HG03095 (cell line): ENCODE measurements around the gene STK25.
"Not testable (repeated sequence)": the region's sequence is repeated elsewhere in the genome, so short reads cannot be mapped to it uniquely, and the experiment has no call there.

Experiments used
- ATAC-seq: cut with Tn5 transposase; IDR thresholded peaks from one replicate; pipeline ENCODE4 v1.9.1; 2021; ENCODE audit warnings: moderate library complexity; ENCODE audit not compliant: unreplicated experiment

Gene STK25

GRCh38 chr2:241540401-241540770, 32.0 kb upstream of the STK25 start:
- no peak for ATAC-seq

DNA sequence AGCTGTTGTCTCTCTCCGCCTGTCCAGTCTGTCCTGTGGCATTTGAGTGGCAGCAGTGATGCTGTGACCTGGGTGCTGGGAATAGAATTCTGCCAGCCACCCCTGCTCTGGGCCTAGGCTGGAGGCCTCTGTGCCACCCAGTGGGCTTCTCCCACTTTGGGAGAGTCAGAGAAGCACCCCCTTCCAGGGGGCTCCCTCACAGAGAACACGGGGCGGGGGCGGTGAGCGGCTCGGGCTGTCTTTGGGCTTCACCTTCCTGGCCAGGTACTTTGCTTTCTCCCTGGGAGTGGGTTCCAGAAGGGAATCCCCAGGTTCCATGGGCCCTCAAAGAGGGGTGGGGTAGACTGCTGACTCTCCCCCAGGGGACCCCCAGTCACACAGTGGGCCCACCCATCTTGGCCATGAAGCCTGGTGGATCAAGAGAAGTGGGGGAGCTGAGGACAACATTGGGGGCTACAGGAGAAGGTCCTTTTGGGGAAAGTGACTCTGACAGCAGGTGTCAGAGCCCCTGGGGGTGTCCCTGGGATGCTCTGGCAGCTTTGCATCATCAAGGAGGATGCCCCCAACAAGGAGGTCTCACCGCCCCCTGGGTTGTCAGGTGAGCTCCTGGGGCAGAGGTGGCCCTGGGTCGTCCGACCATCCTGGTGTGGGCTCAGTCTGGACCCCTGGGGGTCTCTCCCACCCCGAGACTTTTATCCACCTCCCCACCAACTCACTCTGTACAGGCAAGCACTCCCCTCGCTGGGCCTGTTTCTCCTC, 31.4 kb upstream of the STK25 start:
- ATAC-seq: no peak

DNA sequence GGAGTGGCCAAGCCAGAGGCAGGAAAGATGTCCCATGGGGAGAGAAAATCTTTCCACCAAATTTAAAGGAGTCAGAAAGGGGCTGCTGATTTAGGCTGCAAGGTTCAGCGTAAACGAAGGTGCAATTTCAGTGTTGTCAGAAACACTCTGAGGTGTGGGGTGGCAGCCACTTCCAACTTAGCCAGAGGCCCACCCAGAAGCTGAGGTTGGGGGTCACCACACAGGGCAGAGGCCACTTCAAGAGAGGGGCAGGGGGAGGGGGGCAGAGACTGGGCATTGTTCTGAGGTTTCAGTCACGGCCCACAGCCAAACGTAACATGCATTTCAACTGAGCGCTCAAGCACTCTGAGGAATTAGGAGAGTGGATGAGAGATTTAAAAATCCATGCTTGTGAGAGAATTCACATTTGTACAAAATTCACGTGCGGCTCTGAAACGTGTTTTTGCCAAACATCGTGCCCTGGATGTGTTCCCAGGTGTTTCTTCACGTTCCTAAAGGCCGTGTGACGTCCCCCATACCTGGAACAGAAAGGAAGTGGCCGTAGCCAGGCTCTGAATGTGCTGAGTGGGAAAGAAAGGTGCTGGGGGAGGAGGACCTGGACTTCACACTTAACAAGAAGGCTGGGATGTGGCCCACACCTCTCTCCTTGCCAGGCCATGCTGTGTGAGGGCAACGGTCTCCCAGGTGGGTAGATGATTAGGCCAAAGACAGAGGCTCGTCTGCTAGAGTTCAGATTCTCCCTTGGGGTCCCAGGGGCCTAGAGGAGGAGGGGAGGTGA, 30.6 kb upstream of the STK25 start:
- ATAC-seq: no peak

DNA sequence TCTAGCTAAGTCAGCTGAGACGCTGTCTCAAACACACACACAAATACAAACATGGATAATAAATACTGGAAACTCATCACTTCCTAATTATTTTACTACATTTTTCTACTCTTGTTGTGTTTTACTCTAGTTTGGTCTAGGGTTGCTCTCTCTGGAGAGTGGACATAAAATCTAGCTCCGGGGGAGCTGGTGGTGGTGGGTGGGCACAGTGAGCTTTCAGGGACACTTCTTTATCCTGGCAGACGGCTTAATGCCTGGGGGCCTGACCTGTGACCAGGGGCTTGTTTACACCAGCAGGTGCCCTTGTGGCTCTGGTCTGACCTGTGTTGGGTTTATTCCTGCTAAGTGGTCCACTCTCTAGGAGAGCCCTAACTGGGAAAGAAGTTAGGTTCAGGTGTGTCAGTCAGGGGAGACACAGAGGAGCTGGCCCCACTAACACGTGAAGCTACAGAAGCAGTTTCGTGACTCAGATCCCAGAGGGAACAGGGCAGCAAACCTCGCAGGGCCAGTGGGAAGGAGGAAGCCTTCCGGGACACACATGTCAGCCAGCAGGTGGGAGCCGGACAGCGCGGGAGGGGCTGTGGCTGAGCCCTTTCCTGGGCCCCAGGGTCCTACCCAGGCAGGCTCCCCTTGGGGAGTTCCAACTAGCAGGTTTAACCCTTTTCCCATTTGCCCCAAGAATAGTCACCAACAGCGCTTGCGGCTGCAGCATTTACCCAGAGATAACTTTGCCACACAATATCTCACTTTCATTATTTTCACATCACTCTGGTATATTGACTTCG, 27.7 kb upstream of the STK25 start:
- no peak for ATAC-seq

- ATAC-seq: no peak
Observed at GRCh38 chr2:241534701-241535375, 26.5 kb upstream of the STK25 start.

DNA sequence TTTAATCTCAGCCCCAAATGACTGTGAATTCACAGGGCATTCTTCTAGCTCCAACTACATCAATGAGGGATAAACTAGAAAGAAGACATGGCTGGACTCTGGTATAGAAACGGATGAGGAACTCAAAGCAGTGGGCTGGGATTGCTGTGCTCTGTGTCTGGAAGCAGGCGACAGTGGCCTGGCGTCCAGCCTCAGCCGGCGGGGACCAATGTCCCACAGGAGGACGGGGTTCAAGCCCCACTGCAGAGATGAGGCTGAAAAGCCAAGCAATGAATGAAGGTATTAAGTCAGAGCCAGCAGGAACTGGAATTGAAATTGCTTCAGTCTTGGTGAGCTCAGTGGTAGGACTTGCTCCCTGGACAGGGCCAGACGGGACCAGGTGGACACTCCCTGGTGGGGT, 25.9 kb upstream of the STK25 start:
- no peak for ATAC-seq

DNA sequence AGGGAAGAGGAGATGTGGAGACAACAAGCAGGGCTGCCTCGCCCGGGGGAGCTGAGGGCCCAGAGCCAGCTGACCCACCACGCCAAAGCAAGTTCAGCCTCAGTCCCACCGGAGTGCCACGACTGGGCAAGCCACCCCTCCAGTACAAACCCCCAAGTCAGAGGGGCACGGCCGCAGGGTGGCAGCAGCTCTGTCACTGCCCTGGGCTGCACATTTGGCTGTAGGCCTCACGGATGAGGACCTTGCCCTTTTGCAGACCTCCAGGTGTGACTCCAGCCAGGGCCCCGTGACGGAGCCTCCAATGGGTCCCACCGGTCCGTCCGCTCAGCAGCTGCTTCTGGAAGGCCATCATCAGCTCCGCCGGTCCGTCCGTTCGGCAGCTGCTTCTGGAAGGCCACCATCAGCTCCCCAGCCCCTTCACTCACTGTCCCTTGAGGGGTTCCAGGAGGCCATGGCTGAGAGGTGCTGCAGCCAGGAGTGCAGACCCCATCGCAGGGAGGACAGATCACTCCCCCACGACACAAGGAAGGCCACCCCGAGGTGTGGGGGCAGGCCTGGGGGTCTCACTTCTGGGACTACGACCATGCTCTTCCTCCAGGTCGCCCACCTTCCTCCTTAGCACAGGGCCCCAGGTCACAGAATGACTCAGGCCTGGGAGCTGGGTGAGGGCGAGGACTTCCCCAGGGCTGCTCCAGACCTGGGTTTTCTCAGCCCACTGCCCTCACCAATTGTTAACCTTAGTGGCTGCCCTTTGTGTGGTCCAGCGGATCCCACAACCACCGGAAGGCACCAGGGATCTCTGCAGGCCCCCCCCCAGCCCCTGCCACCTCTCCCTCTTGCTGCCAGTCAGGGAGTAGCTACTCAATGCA, 24.6 kb upstream of the STK25 start:
- ATAC-seq: no peak

DNA sequence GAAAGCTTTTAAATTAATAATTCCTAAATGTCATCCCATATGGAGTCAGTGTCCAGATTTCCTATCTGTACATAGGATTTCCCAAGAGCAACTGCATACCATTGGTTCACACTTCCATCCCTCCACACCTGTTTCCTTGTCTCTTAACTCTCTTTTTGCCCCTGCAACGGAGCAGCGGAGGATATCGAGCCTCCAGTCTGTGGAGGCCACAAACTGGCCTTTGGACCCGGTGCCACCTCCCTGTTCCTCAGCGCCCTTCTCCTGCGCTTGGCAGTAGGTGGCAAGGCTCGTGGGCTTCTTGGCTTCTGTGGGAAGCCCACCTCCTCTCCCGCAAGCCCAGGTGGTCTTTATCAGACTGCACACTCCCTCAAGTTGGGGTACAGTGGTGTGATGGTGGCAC, 23.8 kb upstream of the STK25 start:
- ATAC-seq: no peak

DNA sequence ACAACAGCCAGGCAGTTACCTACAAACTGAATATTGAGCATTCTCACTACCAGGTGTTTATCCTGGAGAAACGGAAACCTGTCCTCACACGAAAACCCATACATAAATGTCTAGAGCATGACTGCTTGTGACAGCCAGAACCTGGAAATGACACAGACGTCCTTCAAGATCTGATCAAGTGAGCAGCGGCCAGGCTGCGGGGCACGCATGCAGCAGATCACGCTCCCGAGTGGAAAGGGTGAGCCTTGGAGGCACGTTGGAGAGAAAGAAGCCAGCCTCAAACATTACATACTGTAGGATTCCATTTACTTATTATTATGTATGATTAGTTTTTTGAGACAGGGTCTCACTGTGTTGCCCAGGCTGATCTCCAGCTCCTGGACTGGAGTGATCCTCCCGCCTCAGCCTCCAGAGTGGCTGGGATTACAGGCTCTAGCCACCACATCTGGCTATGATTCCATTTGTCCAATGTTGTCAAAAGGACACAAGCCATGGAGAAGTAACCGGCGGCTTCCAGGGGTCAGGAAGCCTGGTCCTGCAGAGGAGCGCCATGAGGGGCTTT, 22.9 kb upstream of the STK25 start:
- no peak for ATAC-seq

DNA sequence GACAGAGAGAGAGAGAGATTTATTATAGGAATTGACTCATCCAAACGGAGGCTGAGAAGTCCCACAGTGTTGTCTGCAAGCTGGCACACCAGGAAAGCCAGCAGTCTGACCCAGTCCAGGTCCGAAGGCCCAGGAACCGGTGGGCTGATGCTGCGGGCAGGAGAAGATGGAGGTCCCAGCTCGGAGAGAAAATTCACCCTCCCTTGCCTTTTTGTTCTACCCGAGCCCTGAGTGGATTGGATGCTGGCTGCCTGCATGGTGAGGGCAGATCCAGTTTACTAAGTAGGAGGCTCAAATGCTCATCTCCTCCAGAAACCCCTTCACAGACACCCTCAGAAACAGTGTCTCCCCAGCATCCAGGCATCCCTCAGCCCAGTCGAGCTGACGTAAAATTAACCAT, 22.2 kb upstream of the STK25 start:
- ATAC-seq: no peak

- not testable (repeated sequence) for ATAC-seq
Observed at GRCh38 chr2:241525818-241526780, 17.7 kb upstream of the STK25 start.

DNA sequence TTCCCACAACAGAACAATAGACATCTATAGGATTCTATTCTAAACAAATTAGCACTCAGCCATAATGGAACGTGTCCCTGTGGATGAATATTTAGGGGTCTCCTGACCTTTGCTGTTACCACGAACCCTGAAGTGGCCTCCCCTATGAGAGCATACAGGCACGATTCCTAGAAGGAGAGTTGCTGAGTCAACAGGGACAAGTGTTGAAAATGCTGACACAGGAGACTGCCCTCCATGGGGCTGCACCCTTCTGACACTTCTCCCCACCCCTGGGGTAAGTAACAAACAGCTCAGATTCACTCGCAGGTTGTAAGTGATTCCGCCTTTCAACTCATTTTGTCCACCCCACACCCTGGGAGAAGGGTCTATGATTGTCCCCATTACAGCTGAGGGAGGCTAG, 14.1 kb upstream of the STK25 start:
- no peak for ATAC-seq

GRCh38 chr2:241519669-241520068, 11.3 kb upstream of the STK25 start:
- ATAC-seq: no peak

DNA sequence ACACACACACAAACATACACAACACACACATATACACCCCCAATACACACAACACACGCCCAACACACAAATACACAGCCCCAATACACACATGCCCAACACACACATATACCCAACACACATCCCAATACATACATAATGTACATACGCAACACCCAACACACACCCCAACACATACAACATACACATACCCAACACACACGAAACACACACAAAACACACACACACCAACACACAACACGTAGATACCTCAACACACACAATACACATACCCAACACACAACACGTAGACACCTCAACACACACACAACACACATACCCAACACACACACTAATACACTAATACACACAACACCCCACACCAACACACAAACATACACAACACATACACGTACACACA, 8.9 kb upstream of the STK25 start:
- no peak for ATAC-seq

DNA sequence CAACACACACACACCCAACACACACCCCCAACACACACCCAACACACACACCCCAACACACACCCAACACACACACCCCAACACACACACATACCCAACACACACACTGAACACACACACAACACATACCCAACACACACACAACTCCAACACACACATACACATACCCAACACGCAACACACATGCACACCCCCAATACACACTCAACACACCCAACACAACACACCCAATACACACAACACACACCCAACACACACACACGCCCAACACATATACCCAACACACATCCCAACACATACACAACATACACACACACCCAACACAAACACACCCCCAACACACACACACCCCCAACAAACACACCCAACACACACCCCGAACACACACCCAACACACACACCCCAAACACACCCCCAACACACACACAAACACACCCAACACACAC, 8.2 kb upstream of the STK25 start:
- ATAC-seq: no peak

DNA sequence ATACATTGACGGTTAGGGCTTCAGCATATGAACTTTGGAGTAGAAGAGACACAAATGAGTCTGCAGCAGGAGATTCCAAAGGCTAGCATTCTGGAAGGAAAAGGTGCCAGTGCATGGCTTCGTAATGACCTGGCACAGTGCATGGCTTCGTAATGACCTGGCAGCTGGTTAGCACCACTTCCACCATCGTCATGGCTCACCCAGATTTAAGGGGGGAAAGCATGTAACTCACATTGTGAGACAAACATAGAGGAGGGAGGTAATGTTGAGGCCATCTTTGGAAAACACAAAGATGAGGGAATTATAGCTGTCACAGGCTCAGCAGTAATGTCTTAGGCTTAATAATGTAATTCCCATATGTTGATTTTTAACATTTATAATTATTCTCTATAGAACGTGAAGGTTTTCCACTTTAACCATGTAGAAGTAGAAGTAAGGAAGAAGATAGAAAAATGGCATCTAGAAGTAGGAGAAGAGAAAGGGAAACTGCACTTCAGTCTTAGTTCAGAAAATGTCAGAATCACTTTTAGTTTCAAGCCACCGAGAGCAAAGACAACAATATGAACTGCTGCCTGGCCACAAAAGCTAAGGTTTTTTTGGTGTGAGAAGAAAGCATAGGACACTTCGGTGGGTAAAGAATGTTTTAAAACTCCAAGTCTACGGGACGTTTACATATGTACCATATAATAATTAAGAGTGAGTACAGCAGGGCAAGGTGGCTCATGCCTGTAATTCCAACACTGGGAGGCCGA, 6.8 kb upstream of the STK25 start:
- ATAC-seq: peak; percentile 68

DNA sequence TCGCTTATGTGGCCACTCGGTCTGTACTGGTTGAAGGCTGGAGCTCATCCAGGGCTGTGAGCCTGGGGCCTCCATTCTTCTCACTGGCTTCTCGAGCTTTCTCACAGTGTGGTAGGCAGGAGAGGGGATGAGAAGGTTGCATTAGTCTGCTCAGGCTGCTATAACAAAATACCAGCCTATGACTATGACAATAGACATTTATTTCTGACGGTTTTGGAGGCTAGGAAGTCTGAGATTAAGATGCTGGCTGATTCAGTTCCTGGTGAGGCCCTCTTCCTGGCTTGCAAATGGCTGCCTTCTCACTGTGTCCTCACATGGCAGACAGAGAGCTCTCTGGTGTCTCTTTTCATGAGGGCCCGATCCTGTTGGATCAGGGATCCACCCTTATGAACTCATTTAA, 6.2 kb upstream of the STK25 start:
- ATAC-seq: no peak
